GM12891 (cell line): Measurements from ENCODE around the gene IDH2.

ENCODE experiments used
- POLR2A ChIP-seq: IDR thresholded peaks from 2 replicates; pipeline ENCODE4 v1.6.1; 2011; ENCODE audit warnings: low read depth, low read length, control low read depth
- POU2F2 ChIP-seq: IDR thresholded peaks from 2 replicates; pipeline ENCODE4 v1.6.1; 2011; ENCODE audit warnings: low read depth, mild to moderate bottlenecking, control low read depth, low read length, moderate library complexity
- TAF1 ChIP-seq: IDR thresholded peaks from 2 replicates; pipeline ENCODE4 v1.6.1; 2011; ENCODE audit warnings: low read depth, low read length, control low read depth

- TF ChIP-seq POLR2A, result no peak
- no peak for TF ChIP-seq POU2F2
- TF ChIP-seq TAF1, result no peak
These were observed 20.0 kb downstream of the IDH2 start for GRCh38 chr15:90082140-90082715.
